BE2C (cell line): ENCODE results near the gene GFOD1.
"Not testable (repeated sequence)": the region's sequence is repeated elsewhere in the genome, so short reads cannot be mapped to it uniquely, and the experiment has no call there.

ENCODE experiments used
- DNase-seq: peaks from one replicate; pipeline ENCODE4 v3.0.0-alpha.2; 2020
- H3K27me3 ChIP-seq: fragments of 250-450 bp; sonication (Bioruptor Pico); 2 replicates; pipeline ENCODE4 v1.5.1; 2020; ENCODE audit warnings: mild to moderate bottlenecking
- H3K36me3 ChIP-seq: fragments of 250-450 bp; sonication (Bioruptor Pico); 2 replicates; pipeline ENCODE4 v1.5.1; 2020; ENCODE audit warnings: mild to moderate bottlenecking
- H3K4me1 ChIP-seq: fragments of 250-450 bp; sonication (Bioruptor Pico); 2 replicates; pipeline ENCODE4 v1.5.1; 2020
- H3K4me3 ChIP-seq: 2 replicates; pipeline ENCODE4 v1.5.1; 2011; ENCODE audit warnings: low read depth, low read length
- H3K9me3 ChIP-seq: fragments of 250-450 bp; sonication (Bioruptor Pico); 2 replicates; pipeline ENCODE4 v1.5.1; 2020
- TF ChIP-seq, protein P1 (sequence below): IDR thresholded peaks from 2 replicates; pipeline ENCODE4 v1.5.1; 2012; ENCODE audit warnings: mild to moderate bottlenecking, low read depth, low read length

GFOD1 gene

DNA sequence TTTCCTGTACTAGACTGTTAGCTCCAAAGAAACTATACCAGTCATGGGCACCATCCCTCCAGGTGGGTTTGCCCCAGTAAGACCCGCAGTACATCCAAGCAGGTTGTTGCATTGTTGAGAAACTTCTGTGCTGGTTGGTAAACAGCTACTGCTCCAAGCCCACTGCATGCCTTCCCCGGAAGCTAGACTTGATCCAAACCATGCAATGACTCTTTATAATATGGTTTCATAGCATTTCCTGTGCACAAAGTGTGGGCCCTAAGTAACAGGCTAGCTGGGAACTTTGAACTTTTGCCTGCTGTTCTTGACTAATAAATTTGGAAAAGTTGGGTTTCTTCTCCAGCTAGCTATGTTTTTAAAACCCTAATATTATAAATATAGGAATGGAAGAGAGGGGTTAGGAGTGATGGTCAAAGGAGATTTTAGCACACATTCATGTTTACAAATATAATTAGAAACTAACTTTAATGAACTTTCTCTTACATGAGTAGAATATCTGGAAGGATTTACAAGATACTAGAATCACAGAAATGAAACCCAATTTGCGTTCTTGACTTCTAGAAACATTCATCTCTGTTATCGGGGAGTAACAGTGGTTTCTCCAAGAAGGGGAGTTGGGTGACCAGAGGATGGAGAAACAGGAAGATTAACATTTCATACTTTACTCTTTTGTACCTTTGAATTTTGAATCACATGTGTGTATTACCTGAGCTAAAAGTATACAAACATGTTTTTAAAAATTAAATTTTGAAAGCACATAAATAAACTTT lies 51.7 kb downstream of the GFOD1 start:
- TF ChIP-seq, protein P1, sequence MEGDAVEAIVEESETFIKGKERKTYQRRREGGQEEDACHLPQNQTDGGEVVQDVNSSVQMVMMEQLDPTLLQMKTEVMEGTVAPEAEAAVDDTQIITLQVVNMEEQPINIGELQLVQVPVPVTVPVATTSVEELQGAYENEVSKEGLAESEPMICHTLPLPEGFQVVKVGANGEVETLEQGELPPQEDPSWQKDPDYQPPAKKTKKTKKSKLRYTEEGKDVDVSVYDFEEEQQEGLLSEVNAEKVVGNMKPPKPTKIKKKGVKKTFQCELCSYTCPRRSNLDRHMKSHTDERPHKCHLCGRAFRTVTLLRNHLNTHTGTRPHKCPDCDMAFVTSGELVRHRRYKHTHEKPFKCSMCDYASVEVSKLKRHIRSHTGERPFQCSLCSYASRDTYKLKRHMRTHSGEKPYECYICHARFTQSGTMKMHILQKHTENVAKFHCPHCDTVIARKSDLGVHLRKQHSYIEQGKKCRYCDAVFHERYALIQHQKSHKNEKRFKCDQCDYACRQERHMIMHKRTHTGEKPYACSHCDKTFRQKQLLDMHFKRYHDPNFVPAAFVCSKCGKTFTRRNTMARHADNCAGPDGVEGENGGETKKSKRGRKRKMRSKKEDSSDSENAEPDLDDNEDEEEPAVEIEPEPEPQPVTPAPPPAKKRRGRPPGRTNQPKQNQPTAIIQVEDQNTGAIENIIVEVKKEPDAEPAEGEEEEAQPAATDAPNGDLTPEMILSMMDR = no peak
- peaks cover 17% of the 10 kb centered on the region for H3K4me1 ChIP-seq
- H3K4me3 ChIP-seq = no peak overlapping the region
- H3K27me3 ChIP-seq = no peaks in the 10 kb centered on the region
- no peaks in the 10 kb centered on the region for H3K36me3 ChIP-seq
- no peaks in the 10 kb centered on the region for H3K9me3 ChIP-seq
- no peak for DNase-seq

DNA sequence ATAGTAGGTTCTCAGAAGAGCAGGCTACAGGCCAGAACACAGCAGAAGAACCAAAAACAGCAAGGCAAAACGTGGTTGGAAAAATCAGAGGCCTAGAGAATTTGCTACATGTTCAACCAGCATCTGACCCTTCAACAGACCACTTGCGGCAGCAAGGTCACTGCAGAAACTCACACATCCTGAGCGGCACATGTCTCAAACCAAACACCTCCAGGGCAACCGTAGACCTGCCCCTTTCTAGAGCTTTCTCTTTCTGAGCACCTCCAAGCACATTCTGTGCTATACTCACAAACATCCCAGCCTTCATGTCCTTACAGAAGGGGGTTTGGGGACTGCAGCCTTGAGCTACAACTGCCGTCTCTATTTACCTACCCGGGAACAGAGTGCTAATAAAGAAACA lies 52.6 kb downstream of the GFOD1 start:
- TF ChIP-seq, protein P1 = no peak
- Histone ChIP-seq H3K4me1 (peaks cover 12% of the 10 kb centered on the region), H3K27me3 (no peaks in the 10 kb centered on the region), H3K36me3 (no peaks in the 10 kb centered on the region), H3K4me3 (no peak overlapping the region), H3K9me3 (no peaks in the 10 kb centered on the region)
- no peak for DNase-seq

DNA sequence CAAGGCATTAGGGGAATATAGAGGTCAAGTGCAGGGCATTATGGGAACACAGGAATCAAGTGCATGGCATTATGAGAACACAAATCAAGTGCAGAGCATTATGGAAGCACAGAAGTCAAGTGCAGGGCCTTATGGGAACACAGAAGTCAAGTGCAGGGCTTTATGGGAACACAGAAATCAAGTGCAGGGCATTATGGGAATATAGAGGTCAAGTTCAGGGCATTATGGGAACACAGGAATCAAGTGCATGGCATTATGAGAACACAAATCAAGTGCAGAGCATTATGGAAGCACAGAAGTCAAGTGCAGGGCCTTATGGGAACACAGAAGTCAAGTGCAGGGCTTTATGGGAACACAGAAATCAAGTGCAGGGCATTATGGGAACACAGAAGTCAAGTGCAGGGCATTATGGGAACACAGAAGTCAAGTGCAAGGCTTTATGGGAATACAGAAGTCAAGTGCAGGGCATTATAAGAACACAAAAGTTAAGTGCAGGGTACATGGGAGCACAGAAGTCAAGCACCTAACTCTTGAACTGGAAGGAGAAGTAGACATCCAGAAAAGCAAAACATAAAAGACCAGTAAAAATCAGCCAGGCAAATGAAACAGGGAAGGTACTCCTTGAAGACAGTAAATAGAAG lies 53.1 kb downstream of the GFOD1 start:
- DNase-seq, H3K27me3 ChIP-seq, H3K9me3 ChIP-seq, H3K36me3 ChIP-seq, H3K4me3 ChIP-seq: not testable (repeated sequence)
- H3K4me1 ChIP-seq = peaks cover 12% of the 10 kb centered on the region

DNA sequence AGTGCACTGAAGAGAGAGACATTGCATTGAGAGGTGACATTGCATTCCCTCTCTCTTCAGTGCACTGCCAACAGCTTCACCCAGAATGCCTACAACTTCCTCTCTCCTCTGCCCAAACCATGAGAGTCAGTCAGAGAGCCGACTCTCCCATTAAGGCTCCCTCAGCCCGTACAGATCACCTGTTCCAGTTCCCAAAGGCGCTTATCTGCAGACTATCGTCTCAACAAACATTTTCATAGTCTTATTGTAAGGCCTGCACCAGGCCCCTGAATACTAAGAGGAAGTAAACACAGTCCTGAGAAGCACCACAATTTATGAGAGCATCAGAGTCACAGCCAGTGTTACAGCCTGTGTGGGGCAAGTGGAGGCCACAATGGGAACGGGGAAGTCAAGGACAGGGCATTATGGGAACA lies 53.7 kb downstream of the GFOD1 start:
- H3K4me3 ChIP-seq = no peak overlapping the region
- H3K27me3 ChIP-seq = no peaks in the 10 kb centered on the region
- no peaks in the 10 kb centered on the region for H3K9me3 ChIP-seq
- peaks cover 12% of the 10 kb centered on the region for H3K4me1 ChIP-seq
- no peak for DNase-seq
- TF ChIP-seq, protein P1 = no peak
- no peaks in the 10 kb centered on the region for H3K36me3 ChIP-seq

DNA sequence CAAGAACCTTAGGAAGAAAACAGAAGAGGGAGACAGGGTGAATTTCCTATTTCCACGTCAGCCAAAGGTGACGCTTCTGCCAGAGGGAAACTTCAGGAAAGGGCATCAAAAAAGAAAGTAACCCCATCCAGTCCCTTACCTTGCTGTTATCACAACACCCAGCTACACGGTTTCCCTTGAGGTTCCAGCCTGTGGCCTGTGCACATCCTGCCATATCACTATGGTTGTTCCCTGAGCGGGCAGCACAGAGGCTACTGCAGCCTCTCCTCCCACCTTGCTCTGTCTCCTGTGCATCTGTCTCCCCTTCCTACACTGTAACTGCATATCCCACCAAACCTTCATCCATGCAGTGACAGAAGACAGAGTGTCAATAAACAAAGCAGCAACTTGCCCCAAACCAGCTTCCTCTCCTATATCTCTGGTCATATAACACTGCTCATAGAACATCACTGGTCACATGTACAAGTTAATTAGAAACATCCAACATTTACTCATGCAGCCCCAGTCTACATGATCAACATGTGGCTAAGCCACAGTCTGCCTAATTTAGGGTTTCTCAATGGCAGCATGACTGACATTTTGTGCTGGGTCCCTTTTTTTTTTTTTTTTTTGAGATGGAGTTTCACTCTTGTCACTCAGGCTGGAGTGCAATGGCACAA lies 54.7 kb downstream of the GFOD1 start:
- Histone ChIP-seq H3K4me1 (peaks cover 12% of the 10 kb centered on the region), H3K27me3 (no peaks in the 10 kb centered on the region), H3K9me3 (no peaks in the 10 kb centered on the region), H3K4me3 (no peak overlapping the region), H3K36me3 (no peaks in the 10 kb centered on the region)
- DNase-seq = no peak
- TF ChIP-seq, protein P1 = no peak

DNA sequence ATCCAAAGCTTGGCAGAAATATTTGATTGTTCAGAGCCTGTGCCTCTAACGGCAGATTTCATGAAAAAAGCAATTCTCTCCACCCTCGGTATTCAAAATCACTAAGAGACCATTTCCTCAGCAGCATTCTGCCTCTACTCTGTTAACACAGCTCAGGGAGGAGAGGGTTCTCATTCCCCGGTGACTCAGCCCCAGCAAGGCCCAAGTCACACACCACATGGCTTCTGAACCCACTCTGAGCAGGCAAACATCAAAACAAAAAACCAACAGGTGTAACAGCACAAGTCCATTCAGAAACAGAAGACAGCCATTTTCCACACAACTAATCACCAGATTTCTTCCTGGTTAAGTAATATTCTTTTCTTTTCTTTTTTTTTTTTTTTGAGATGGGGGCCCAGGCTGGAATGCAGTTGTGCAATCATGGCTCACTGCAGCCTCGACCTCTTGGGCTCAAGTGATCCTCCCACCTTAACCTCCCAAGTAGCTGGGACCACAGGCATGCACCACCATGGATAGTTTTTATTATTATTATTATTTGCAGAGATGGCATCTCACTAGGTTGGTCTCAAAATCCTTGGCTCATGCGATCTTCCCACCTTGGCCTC lies 55.4 kb downstream of the GFOD1 start:
- no peak overlapping the region for H3K4me3 ChIP-seq
- TF ChIP-seq, protein P1 = no peak
- no peaks in the 10 kb centered on the region for H3K27me3 ChIP-seq
- no peaks in the 10 kb centered on the region for H3K9me3 ChIP-seq
- DNase-seq = no peak
- H3K4me1 ChIP-seq = peaks cover 6% of the 10 kb centered on the region
- H3K36me3 ChIP-seq = no peaks in the 10 kb centered on the region
